T-helper 2 cell treated with Interferon-gamma antibody and Interleukin-4, amounts not matched to agents 100 ng/mL and 5 ng/mL, for 36 hours (primary cell): Measurements from ENCODE around the gene HIBADH. TPM values are rescaled to one million over a fixed set of nuclear protein-coding genes. Genes with fewer than 3 reads are reported as not detected.

Experiments used
- intact Hi-C: fragments of 100-400 bp; cut with micrococcal nuclease; formaldehyde crosslinking; loops from one replicate; pipeline ENCODE4 v1.15.1; 2023
- total RNA-seq: library from RNA; stranded (reverse); gene quantifications from 2 replicates; pipeline ENCODE4 v1.2.3, GENCODE V29; 2022

The HIBADH gene
- total RNA-seq, 1 donor from 2014 or later: 14.5 TPM

DNA sequence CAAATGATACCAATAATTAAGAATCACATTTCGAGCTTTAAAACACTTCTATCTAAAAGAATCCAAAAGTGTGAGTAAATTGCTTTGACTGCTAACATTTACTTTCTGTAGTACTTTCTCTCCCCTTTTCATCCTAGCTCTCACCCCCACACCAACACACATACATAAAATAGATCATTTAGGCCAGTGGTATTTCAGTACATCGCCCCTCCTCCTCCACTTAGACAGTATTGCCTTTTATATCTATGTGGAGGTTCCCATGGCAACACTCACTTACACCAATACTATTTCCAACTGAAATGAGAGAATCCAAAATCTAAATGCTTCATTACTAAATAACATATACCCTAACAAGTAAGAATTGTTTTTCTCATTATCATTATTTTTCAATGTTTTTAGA lies 58.9 kb downstream of the HIBADH start:
- intact Hi-C loops: no loop called here

- intact Hi-C loops: no loop called here
Observed at GRCh38 chr7:27602766-27603165, 59.9 kb downstream of the HIBADH start.

- intact Hi-C loops: no loop called here
Observed at GRCh38 chr7:27601217-27601616, 61.5 kb downstream of the HIBADH start.

DNA sequence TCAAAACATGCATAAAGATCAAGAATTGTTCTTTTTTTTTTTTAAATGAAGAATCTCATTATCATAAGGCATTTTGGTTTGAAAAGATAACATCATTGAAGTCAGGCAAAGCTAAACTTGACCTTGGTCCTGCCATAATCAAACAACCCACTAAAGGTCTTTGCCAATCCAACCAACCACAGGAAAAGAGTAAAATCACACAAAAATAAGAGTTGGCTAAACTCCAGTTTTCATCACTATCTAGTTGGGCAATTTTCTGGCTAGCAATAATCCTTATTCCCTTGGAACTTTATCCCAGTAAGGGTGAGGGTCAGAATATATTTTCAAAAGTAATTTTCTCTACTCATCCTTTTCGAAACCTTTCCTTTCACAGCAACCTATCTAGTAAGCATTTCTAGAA lies 62.4 kb downstream of the HIBADH start:
- intact Hi-C loops: no loop called here

DNA sequence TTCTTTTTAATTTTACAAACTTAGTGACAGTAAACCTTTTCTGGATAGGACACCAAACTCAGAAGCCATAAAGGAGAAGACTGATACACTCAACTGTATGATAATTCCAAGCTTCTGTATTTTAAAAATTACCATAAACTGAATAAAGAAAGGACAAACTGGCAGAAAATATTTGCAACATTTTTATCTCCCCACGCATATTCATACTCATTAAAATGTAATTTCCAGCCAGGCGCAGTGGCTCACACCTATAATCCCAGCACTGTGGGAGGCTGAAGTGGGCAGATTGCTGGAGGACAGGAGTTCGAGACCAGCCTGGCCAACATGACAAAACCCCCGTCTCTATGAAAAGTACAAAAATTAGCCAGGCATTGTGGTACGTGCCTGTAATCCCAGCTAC lies 67.7 kb downstream of the HIBADH start:
- intact Hi-C loops: no loop called here

DNA sequence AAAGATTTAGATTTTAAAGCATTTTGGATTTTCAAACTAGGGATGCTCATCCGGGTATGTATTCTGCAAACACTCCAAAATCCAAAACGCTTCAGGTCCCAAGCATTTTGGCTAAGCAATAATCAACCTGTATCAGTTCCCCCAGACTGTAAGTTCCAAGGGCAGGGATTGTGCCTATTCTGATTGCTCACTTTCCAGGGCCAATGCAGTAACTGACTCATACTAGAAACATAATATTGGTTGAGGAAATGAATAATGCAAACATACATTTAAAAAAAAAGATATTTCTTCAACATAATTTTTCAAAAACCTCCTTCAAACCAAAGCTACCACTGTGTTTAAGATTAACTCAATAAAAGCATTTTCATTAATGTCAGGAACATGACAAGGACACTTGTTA lies 69.5 kb downstream of the HIBADH start:
- intact Hi-C loops: no loop called here

DNA sequence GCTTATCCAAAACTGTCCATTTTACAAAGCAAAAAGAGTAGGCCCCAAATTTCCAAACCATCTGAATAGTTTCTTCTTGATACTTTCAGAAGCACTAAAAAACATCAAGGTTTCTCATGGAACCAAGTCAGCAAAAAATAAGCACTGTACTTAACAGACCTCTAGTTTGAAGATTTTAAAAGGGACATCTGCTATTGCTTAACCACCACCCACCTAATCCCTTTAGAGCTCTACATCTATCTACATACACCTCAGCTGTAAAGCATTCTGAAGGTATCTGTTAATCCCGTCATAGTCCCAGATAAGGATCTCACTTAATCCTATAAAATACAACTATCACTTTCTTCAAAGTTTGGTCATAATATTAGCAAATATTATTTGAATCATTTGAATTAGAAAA lies 72.3 kb downstream of the HIBADH start:
- intact Hi-C loops: no loop called here

- intact Hi-C loops: no loop called here
Observed at GRCh38 chr7:27587429-27587828, 75.3 kb downstream of the HIBADH start.

GRCh38 chr7:27586825-27587224 lies 75.9 kb downstream of the HIBADH start:
- intact Hi-C loops: no loop called here

DNA sequence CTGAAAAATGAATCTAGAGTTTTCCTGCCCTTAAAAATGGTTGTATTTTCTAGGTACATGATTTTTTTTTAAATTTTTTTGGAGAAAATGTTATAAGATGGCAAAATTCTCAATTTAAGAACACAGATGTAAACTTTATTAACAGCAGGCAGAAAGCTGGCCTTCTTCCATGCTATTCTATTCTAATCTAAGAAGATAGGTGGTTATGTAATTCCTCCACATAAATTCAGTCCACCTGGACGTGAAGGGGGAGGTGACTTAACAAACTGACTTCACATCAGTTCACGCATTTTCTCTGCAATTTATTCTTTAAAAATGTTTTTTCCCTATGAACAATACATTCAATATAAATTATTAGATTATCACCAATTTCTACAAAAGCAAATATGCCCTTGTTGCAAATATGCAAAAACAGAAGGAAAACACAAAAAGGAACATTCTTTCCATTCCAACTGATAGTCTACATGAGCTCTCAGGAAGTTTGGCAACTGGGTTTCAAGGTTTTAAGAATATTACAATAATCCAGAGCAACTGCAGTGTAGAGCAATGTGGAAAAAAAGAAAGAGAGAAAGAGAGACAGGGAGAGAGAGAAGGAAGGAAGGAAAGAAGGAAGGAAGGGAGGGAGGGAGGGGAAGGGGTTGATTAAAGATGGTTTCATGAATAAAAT lies 76.8 kb downstream of the HIBADH start:
- intact Hi-C loops: no loop called here

DNA sequence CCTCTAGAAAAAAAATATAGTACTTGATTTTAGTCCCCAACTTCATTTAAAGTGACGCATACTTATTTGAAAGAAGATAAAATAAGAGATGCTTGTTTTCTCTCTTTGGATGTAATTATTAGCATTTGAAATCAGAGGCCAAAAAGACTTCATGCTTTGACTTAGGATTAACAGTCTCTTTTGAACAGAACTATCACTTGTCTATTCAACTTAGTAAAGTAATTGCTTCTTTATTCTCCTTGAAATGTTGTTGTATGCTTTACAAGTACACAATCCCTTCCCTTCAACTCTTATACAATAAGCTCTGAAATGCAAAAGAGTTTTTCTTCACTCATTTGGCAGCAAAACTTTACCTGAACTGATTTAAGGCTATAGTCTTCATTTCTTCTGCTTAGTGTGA lies 80.8 kb downstream of the HIBADH start:
- intact Hi-C loops: no loop called here

DNA sequence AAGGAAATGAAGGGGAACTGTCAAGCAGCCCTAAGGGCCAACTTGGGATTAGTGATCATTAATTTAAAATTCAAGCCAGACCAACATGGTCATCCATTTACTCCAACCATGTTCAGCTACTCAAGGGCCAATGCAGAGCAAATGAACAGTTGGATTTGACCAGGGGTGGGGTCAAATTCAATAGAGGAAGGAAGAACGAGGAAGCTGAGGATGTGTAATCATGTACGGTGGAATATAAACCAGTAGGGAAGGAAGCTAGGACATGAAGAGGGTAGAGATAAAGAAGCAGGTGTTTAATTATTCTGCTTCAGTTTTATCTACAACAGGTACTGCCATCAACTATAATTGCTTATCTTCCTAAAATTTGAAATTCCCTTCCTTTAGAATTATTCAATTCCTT lies 81.6 kb downstream of the HIBADH start:
- intact Hi-C loops: no loop called here

- intact Hi-C loops: loop anchor here (5.0 kb wide), 2 partner anchors 198 to 382 kb away; no protein-coding TSS in a partner anchor
Observed at GRCh38 chr7:27579565-27579964, 83.1 kb downstream of the HIBADH start.

- intact Hi-C loops: loop anchor here (5.0 kb wide), 2 partner anchors 199 to 381 kb away; no protein-coding TSS in a partner anchor
Observed at GRCh38 chr7:27578169-27578568, 84.5 kb downstream of the HIBADH start.

- intact Hi-C loops: loop anchor here (1.0 to 5.0 kb wide), 3 partner anchors 201 to 379 kb away; no protein-coding TSS in a partner anchor
Observed at GRCh38 chr7:27576360-27576944, 86.2 kb downstream of the HIBADH start.

- intact Hi-C loops: loop anchor here (1.0 to 5.0 kb wide), 3 partner anchors 202 to 378 kb away; no protein-coding TSS in a partner anchor
Observed at GRCh38 chr7:27575613-27576012, 87.1 kb downstream of the HIBADH start.

DNA sequence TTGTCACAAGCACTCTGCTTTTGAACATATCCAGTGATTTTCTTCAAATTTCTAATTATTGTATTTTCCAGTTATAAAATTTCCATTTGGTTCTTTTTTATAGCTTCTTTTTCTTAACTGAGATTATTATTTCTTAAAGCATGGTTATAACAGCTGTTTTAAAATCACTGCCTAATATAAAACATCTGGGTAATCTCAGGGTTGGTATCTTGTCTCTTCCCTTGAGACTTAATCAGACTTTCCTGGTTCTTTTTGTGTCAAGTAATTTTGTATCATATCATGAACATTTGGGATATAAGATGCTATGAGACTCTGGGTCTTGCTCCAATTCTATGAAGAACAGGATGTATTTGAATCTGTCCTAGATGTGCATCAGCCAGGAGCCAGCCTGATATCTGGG lies 93.6 kb downstream of the HIBADH start:
- intact Hi-C loops: no loop called here

DNA sequence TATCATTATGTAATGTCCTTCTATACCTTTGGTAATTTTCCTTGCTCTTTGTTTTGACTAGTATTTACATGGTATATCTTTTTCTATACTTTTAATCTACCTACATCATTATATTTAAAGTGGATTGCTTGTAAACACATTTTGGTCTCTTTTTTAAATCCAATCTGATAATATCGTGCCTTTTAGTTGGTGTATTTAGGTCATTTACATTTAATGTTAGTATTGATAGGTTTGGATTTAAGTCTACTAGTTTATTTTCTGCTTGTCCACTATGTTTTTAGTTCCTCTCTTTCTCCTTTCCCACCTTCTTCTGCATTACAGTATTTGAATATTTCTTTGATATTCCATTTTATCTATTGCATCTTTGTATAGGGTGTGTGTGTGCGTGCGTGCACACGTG lies 95.4 kb downstream of the HIBADH start:
- intact Hi-C loops: no loop called here

DNA sequence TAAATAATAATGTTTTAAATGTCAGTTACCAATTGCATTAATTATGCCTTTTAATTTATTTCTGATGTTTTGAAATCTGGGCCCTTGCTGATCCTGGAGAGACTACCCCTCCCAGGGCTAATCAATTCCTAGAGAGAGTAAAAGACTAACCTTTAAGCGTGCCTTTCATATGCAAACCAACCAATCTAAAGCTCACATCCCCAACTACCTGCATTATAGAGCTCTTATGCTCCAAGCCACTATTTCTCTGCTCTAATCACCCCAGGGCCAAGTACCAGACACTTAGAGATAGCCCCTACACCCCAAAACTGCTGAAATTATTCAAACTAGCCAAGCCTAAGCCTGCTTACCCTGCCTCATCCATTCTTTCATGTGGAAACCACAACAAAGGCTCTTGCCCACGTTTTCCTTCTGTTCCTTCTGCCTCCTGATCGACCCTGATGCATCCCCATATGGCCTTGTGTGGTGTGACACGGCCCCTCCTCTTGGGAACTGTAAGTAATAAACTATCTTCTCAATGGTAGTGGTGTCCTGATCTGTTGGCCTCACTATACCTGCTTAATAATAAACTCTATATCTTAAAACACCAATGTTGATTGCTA lies 97.7 kb downstream of the HIBADH start:
- intact Hi-C loops: no loop called here

DNA sequence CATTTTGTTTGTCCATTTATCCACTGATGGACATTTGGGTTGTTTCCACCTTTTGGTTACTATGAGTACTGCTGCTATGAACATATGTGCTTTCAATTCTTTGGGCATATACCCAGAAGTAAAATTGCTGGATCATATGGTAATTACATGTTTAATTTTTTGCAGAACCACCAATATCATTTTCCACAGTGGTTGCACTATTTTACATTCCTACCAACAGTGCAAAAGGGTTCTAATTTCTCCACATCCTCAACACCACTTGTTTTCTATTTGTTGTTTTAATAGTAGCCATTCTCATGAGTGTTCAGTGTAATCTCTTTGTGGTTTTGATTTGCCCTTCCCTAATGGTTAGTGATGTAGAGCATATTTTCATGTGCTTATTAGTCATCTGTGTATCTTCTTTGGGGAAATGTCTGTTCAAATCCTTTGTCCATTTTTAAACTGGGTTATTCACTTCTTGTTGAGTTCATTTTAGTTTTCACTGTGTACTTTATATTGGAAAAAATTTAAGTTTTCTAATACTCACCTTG lies 101.9 kb downstream of the HIBADH start:
- intact Hi-C loops: no loop called here

GRCh38 chr7:27555670-27556069 lies 107.0 kb downstream of the HIBADH start:
- intact Hi-C loops: no loop called here

- intact Hi-C loops: no loop called here
Observed at GRCh38 chr7:27554826-27555225, 107.9 kb downstream of the HIBADH start.
